IPS-15b (cell line): ENCODE measurements around the gene NPY5R.
A peak's percentile ranks its signal among the peaks of the same experiment; 100 is the strongest.

Source experiments
- H3K27me3 ChIP-seq: one replicate; pipeline ENCODE4 v1.6.1; 2013; ENCODE audit warnings: low read length; ENCODE audit not compliant: control insufficient read depth, insufficient read depth
- H3K36me3 ChIP-seq: one replicate; pipeline ENCODE4 v1.6.1; 2013; ENCODE audit warnings: low read length; ENCODE audit not compliant: control insufficient read depth, insufficient read depth
- H3K4me1 ChIP-seq: one replicate; pipeline ENCODE4 v1.6.1; 2013; ENCODE audit warnings: mild to moderate bottlenecking, low read length; ENCODE audit not compliant: control insufficient read depth, insufficient read depth
- H3K4me3 ChIP-seq: one replicate; pipeline ENCODE4 v1.5.1; 2013; ENCODE audit warnings: low read depth, low read length
- H3K9ac ChIP-seq: one replicate; pipeline ENCODE4 v1.6.1; 2013; ENCODE audit warnings: low read depth, mild to moderate bottlenecking, low read length
- H3K9me3 ChIP-seq: one replicate; pipeline ENCODE4 v1.6.1; 2013; ENCODE audit warnings: mild to moderate bottlenecking, low read length; ENCODE audit not compliant: control insufficient read depth, insufficient read depth

Gene NPY5R

DNA sequence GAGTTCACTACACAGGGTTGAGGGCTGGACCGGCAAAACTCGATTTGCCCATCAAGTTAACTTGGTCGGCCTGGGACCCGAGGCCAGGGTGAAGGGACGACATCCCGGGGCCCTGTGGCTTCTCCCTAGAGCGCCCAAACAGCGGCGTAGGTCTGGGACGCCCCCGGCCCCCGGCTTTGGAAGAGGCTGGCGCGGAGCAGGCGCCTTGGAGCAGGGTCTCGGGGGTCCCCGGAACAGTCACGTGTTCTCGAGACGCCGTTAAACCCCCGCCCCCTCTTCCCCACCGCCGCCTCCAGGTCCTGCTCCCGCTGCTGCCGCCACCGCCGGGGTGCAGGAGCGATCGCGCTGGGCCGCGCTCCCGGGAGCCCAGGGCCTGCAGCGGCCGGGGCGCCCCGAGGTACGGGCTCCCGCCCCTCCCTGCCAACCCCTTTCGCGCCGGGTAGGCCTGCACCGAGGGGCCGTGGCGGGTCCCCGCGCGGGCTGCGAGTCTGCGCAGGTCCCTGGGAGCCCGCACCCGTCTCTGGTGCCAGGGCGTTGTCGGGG is at the start of gene NPY5R:
Gene NPY5R (plus strand): TSS at position 289 of the 543 bp plus-strand sequence. CDS start 6,382 bp downstream, outside the sequence.
- no peaks in the 10 kb centered on the region for H3K9me3 ChIP-seq
- no peaks in the 10 kb centered on the region for H3K4me1 ChIP-seq
- H3K36me3 ChIP-seq: no peaks in the 10 kb centered on the region
- peak within 1 kb of the TSS; percentile 78 for H3K4me3 ChIP-seq
- peak within 1 kb of the TSS; percentile 67 for H3K9ac ChIP-seq
- peaks cover 38% of the 10 kb centered on the region for H3K27me3 ChIP-seq

DNA sequence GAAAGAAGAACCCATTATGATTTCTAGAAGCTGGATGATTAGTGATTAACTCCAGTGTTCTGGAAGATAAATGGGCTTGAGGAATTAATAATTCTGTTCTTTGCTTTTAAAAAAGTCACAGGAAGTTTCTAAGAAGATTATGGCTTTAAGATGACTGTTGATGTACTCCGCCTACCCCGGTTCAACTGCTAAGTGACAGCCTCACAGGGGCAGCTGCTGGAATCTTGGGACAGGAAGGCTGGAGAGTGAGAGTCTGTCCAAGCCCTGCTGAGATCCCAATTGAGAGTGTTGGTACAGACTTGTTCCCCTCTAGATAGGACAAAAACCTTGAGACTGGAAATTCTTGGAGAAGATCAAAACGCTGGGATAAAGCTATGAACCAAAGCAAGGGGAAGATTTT is 48.6 kb upstream of the NPY5R start:
- Histone ChIP-seq H3K4me3 (no peak overlapping the region), H3K27me3 (no peaks in the 10 kb centered on the region), H3K36me3 (no peaks in the 10 kb centered on the region), H3K9ac (no peak overlapping the region), H3K4me1 (no peaks in the 10 kb centered on the region), H3K9me3 (no peaks in the 10 kb centered on the region)

DNA sequence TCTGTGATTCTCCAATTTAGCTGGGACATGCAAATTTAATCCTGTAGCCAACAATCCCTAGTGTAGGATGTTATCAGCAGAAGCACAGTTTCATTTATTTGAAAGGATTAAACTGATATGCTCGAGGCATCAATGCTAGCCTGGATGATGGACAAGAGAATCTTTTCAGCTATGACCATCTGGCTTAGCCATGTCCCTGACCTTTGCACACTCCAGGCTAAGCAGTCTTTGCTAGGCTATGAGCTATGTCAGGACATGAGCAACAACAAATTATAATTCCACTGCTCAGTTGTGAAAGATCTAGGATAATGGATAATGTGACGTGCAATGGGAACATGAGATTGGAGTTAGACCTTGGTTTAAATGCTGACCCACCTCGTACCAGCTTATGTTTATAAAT is 43.2 kb upstream of the NPY5R start:
- Histone ChIP-seq H3K4me1 (no peaks in the 10 kb centered on the region), H3K4me3 (no peak overlapping the region), H3K36me3 (no peaks in the 10 kb centered on the region), H3K27me3 (no peaks in the 10 kb centered on the region), H3K9me3 (no peaks in the 10 kb centered on the region), H3K9ac (no peak overlapping the region)

DNA sequence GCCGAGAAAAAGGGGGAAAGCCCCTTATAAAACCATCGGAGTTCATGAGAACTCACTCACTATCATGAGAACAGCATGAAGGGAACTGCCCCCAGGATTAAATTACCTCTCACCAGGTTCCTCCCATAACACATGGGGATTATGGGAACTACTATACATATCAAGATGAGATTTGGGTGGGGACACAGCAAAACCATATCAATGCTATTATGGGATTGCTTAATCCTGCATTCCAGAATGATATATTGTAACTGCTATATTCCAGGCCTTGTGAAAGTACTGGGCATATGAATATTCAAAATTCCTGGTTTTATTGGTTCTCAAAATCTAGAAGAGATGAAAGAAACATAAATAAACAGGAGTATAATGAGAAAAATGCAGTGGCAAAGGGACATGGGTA is 40.6 kb upstream of the NPY5R start:
- H3K9ac ChIP-seq: no peak overlapping the region
- no peaks in the 10 kb centered on the region for H3K36me3 ChIP-seq
- H3K9me3 ChIP-seq: no peaks in the 10 kb centered on the region
- H3K27me3 ChIP-seq: no peaks in the 10 kb centered on the region
- no peaks in the 10 kb centered on the region for H3K4me1 ChIP-seq
- H3K4me3 ChIP-seq: no peak overlapping the region

DNA sequence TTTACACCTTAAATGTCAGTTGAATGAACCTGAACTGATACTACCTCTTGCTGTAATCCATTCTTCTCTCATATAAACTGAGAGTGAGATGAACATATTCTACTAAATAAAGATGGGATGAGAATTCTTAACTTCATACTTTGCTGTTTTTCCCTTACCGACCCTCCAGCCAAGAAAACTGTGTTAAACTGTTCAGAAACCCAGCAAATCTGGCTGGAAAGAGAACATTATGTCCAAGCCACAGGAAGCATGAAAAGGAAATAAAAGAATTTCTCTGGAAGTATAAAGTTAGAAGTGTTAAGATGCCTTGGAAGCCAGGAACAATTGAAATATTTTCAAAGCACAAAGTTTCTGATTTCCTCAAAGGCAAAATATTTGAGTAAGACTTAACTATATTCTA is 34.2 kb upstream of the NPY5R start:
- no peak overlapping the region for H3K4me3 ChIP-seq
- no peaks in the 10 kb centered on the region for H3K9me3 ChIP-seq
- H3K9ac ChIP-seq: no peak overlapping the region
- H3K36me3 ChIP-seq: no peaks in the 10 kb centered on the region
- no peaks in the 10 kb centered on the region for H3K4me1 ChIP-seq
- H3K27me3 ChIP-seq: no peaks in the 10 kb centered on the region

DNA sequence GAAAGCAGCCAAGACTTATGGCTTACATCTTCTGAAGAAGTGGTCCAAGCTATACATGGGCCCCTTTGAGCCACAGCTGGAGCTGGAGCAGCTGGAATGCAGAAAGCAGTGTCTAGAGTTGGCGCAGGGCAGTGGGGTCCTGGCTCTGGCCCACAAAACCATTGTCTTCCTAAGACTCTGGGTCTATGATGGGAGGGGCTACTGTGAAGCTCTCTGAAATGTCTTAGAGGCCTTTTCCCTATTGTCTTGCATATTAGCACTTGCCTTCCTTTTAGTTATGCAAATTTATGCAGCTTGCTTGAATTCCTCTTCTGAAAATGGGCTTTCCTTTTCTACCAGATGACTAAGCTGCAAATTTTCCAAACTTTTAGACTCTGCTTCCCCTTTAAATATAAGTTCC is 26.6 kb upstream of the NPY5R start:
- H3K9me3 ChIP-seq: peaks cover 15% of the 10 kb centered on the region
- no peak overlapping the region for H3K4me3 ChIP-seq
- H3K4me1 ChIP-seq: no peaks in the 10 kb centered on the region
- no peaks in the 10 kb centered on the region for H3K36me3 ChIP-seq
- no peak overlapping the region for H3K9ac ChIP-seq
- no peaks in the 10 kb centered on the region for H3K27me3 ChIP-seq

DNA sequence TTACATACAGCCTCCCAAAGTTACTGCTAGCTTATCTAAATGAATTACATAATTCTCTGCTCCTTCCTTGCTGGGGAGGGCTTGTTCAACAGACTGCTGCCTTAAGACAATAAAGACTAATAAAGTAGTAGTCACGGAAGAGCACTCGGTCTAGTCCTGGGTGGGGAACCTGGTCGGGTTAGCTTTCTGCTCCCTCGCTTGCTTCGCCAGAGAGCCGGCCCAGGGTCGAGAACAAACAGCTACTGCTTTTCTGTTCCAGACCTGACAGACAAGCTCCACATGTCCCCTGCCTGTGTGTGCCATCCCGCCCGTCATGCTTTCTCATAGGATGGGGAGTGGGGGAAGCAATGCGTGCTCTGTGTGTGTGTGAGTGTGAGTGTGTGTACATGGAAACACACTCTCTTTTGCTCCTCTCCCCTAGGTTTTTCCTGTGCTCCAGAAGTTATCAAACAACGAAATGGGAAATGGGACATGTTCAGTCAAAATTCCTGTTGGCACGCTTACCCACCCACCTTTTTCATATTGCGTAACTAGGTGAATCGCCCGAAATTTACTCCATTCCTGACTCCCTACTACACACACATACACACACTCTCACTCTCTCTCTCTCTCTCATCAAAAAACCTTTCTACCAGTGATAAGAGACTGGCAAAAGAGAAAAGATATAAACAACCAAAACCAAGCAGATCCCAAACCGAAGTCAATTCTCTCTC is 12.6 kb upstream of the NPY5R start:
- no peaks in the 10 kb centered on the region for H3K9me3 ChIP-seq
- peak overlapping the region; percentile 85 for H3K4me3 ChIP-seq
- H3K4me1 ChIP-seq: no peaks in the 10 kb centered on the region
- H3K27me3 ChIP-seq: peaks cover 27% of the 10 kb centered on the region
- no peak overlapping the region for H3K9ac ChIP-seq
- no peaks in the 10 kb centered on the region for H3K36me3 ChIP-seq

DNA sequence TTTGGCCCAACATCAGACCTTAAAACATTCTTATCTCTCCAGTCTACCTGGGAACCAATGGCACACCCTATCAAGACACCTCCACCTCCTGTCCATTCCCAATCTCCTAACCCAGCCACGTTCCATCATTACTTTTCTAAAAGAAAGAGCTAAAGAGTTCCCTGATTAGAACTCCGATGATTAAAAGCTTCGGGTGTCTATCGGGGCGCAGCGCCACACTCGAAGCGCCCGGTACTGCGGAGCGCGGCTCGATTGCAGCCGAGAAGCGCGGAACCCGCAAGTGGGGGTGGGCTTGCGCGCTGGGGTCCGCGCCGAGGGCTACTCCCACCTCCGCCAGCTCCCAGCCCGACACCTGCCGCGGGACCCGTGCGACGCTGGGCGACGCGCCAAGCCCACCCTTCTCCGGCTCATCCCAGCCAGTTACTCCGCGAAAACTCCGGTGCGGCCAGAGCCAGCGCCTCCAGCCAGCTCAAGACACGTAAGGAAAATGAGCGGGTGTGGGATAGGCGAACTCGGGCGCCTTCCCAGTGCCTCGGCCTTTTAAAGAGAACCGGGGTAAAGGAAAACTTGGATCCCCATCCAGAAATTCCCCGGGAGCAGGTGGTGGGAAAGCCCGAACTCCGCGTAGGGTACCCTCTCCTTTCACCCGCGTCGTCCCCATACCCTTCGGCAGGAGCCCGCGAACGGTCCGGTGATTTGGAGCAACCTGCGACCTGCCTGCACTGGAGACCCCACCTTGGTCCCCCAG is 11.9 kb upstream of the NPY5R start:
- peak overlapping the region; percentile 85 for H3K4me3 ChIP-seq
- no peaks in the 10 kb centered on the region for H3K4me1 ChIP-seq
- H3K36me3 ChIP-seq: no peaks in the 10 kb centered on the region
- H3K9ac ChIP-seq: peak overlapping the region; percentile 63
- H3K27me3 ChIP-seq: peaks cover 27% of the 10 kb centered on the region
- H3K9me3 ChIP-seq: no peaks in the 10 kb centered on the region

DNA sequence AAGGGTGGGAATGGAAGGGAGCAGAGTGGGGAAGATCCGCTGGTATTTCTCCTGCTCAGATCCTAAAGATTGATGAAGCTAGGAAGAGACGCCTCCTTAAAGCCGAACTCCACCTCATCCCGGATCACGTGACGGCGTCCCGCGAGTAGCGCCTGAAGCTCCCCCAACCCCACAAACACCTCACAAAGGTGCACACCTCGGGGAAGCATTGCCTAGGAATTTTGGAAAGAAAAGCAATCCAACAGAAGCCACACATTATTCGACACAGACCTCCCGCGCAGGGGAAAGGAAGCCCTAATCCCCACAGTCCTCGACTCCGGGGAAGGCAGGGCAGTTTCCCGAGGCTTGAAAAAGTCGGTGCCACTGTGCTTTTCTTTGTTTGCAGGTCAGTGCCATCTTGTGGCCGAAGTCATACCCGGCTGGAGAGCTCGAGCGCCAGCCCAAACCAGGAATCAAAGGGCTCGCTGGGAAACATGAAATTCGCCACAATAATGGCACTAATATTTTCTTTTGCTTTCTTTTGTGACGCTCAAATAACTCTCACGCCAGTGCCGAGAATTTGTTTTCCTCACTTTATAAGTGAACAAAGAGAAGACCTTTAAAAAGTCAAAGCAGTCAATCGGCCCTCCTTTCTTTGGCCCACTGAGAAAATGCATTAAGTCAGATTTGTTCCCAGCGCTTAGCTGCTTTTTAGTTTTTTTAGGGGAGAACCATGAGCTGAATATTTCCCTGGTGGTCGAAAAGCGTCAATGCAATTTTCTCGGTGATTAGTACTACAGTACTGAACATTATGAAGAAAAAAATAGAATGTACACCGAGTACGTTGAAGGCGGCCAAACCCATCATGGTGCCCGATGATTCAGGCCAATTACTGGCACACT is 10.9 kb upstream of the NPY5R start, which contains the start of gene NPY1R:
Gene NPY1R (minus strand): TSS at position 71 of the 881 bp plus-strand sequence. CDS start 6,042 bp downstream, outside the sequence.
- Histone ChIP-seq H3K4me1 (no peaks in the 10 kb centered on the region), H3K9ac (peak within 1 kb of the TSS; percentile 63), H3K36me3 (no peaks in the 10 kb centered on the region), H3K4me3 (peak within 1 kb of the TSS; percentile 85), H3K27me3 (peaks cover 27% of the 10 kb centered on the region), H3K9me3 (no peaks in the 10 kb centered on the region)

DNA sequence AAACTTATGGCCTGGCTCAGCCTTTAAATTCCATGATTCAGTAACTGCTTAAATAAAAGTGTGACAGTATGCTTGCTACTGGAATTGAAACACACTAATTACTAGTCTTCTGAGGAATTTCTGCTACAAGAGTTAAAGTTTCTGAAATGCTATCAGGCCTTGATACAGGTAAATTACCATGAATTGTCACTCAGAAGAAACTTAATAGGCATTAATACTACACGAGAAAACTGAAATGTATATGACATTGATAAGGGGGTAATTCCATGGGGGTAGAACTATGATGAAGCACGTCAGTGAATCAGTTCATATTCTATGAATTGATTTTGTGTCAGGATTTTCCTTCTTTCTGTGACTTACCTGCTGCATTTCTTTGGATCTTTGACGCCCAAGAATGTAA is 8.3 kb upstream of the NPY5R start:
- Histone ChIP-seq H3K4me3 (no peak overlapping the region), H3K27me3 (peaks cover 21% of the 10 kb centered on the region), H3K9ac (no peak overlapping the region), H3K4me1 (no peaks in the 10 kb centered on the region), H3K36me3 (no peaks in the 10 kb centered on the region), H3K9me3 (no peaks in the 10 kb centered on the region)
